ENCODE data around the gene SYNJ2.

The SYNJ2 gene

GRCh38 chr6:158058171-158058651 is 76.5 kb downstream of the SYNJ2 start:
- DNase-seq (ENCODE audit: low spot score) = no peak

GRCh38 chr6:158059108-158059507 is 77.4 kb downstream of the SYNJ2 start:
- no peak for DNase-seq (ENCODE audit: low spot score)

- DNase-seq (ENCODE audit: low spot score) = no peak
Measured at GRCh38 chr6:158060455-158061360, 79.0 kb downstream of the SYNJ2 start.

GRCh38 chr6:158061361-158061708 is 79.7 kb downstream of the SYNJ2 start:
- no peak for DNase-seq (ENCODE audit: low spot score)

GRCh38 chr6:158061709-158062461 is 80.2 kb downstream of the SYNJ2 start:
- no peak for DNase-seq (ENCODE audit: low spot score)

- DNase-seq (ENCODE audit: low spot score) = no peak
Measured at GRCh38 chr6:158063736-158064135, 82.1 kb downstream of the SYNJ2 start.

- no peak for DNase-seq (ENCODE audit: low spot score)
Measured at GRCh38 chr6:158064725-158065251, 83.1 kb downstream of the SYNJ2 start.

- DNase-seq (ENCODE audit: low spot score) = no peak
Measured at GRCh38 chr6:158066136-158066781, 84.6 kb downstream of the SYNJ2 start.

- no peak for DNase-seq (ENCODE audit: low spot score)
Measured at GRCh38 chr6:158067436-158068015, 85.9 kb downstream of the SYNJ2 start.

GRCh38 chr6:158068156-158068892 is 86.7 kb downstream of the SYNJ2 start:
- no peak for DNase-seq (ENCODE audit: low spot score)

- no peak for DNase-seq (ENCODE audit: low spot score)
Measured at GRCh38 chr6:158068893-158069799, 87.5 kb downstream of the SYNJ2 start.

- DNase-seq (ENCODE audit: low spot score) = no peak
Measured at GRCh38 chr6:158069800-158070195, 88.1 kb downstream of the SYNJ2 start.

GRCh38 chr6:158070513-158070912 is 88.8 kb downstream of the SYNJ2 start:
- no peak for DNase-seq (ENCODE audit: low spot score)

- DNase-seq (ENCODE audit: low spot score) = peak; percentile 33
Measured at GRCh38 chr6:158071121-158072082, 89.7 kb downstream of the SYNJ2 start.

- peak; percentile 81 for DNase-seq (ENCODE audit: low spot score)
Measured at GRCh38 chr6:158072083-158072721, 90.5 kb downstream of the SYNJ2 start.

- no peak for DNase-seq (ENCODE audit: low spot score)
Measured at GRCh38 chr6:158073776-158074175, 92.1 kb downstream of the SYNJ2 start.

- no peak for DNase-seq (ENCODE audit: low spot score)
Measured at GRCh38 chr6:158076548-158076947, 94.9 kb downstream of the SYNJ2 start.

GRCh38 chr6:158077676-158078075 is 96.0 kb downstream of the SYNJ2 start:
- no peak for DNase-seq (ENCODE audit: low spot score)

All from D341Med (cell line).